HUES6 (cell line): ENCODE results near the gene TOR4A.

ENCODE experiments used
- H3K27ac ChIP-seq: 2 replicates; pipeline ENCODE4 v1.7.0; 2013; ENCODE audit warnings: low read depth, mild to moderate bottlenecking, low read length, inconsistent platforms
- H3K27me3 ChIP-seq: 2 replicates; pipeline ENCODE4 v1.6.1; 2013; ENCODE audit warnings: low read length; ENCODE audit not compliant: control insufficient read depth, insufficient read depth
- H3K36me3 ChIP-seq: 2 replicates; pipeline ENCODE4 v1.6.1; 2013; ENCODE audit warnings: low read length; ENCODE audit not compliant: control insufficient read depth, insufficient read depth
- H3K4me1 ChIP-seq: 2 replicates; pipeline ENCODE4 v1.6.1; 2013; ENCODE audit warnings: low read length; ENCODE audit not compliant: control insufficient read depth, insufficient read depth
- H3K4me3 ChIP-seq: 2 replicates; pipeline ENCODE4 v1.5.1; 2013; ENCODE audit warnings: low read depth, low read length
- H3K9ac ChIP-seq: one replicate; pipeline ENCODE4 v1.6.1; 2013; ENCODE audit warnings: mild to moderate bottlenecking, low read length
- H3K9me3 ChIP-seq: 2 replicates; pipeline ENCODE4 v1.6.1; 2013; ENCODE audit warnings: low read depth, low read length; ENCODE audit not compliant: control insufficient read depth, insufficient read depth

Gene TOR4A

GRCh38 chr9:137247916-137248175, 29.7 kb upstream of the TOR4A start:
- H3K4me3 ChIP-seq, result no peak overlapping the region
- H3K4me1 ChIP-seq, result peaks cover 42% of the 10 kb centered on the region
- no peaks in the 10 kb centered on the region for H3K9me3 ChIP-seq

GRCh38 chr9:137250329-137251193, 27.0 kb upstream of the TOR4A start:
- no peaks in the 10 kb centered on the region for H3K36me3 ChIP-seq
- no peak overlapping the region for H3K9ac ChIP-seq
- no peaks in the 10 kb centered on the region for H3K27me3 ChIP-seq
- peaks cover 28% of the 10 kb centered on the region for H3K4me1 ChIP-seq
- no peak overlapping the region for H3K4me3 ChIP-seq
- H3K9me3 ChIP-seq, result no peaks in the 10 kb centered on the region
- H3K27ac ChIP-seq, result no peak overlapping the region

More at GRCh38 chr9:137247916-137248175, 29.7 kb upstream of the TOR4A start:
- H3K27ac ChIP-seq, result no peak overlapping the region
- H3K9ac ChIP-seq, result no peak overlapping the region
- no peaks in the 10 kb centered on the region for H3K27me3 ChIP-seq
- H3K36me3 ChIP-seq, result peaks cover 11% of the 10 kb centered on the region

GRCh38 chr9:137251194-137251461, 26.4 kb upstream of the TOR4A start, which contains the start of gene STPG3:
TSS of gene STPG3 (plus strand) at chr9:137251286. CDS start at chr9:137251287, 1 bp downstream.
- Histone ChIP-seq H3K27me3 (no peaks in the 10 kb centered on the region), H3K9ac (peak within 1 kb of the TSS; percentile 23), H3K4me1 (peaks cover 30% of the 10 kb centered on the region), H3K27ac (no peak within 1 kb of the TSS), H3K36me3 (no peaks in the 10 kb centered on the region; the same call in 1 of the 2 replicates), H3K4me3 (no peak within 1 kb of the TSS), H3K9me3 (no peaks in the 10 kb centered on the region)

- H3K27ac ChIP-seq, result no peak overlapping the region
- peaks cover 34% of the 10 kb centered on the region for H3K4me1 ChIP-seq
- peaks cover 5% of the 10 kb centered on the region for H3K36me3 ChIP-seq
- peak overlapping the region; percentile 23 for H3K9ac ChIP-seq
- H3K4me3 ChIP-seq, result no peak overlapping the region
- no peaks in the 10 kb centered on the region for H3K9me3 ChIP-seq
- H3K27me3 ChIP-seq, result no peaks in the 10 kb centered on the region
Observed at GRCh38 chr9:137251490-137252268, 25.8 kb upstream of the TOR4A start.

- Histone ChIP-seq H3K27me3 (no peaks in the 10 kb centered on the region), H3K9me3 (no peaks in the 10 kb centered on the region), H3K9ac (no peak overlapping the region), H3K36me3 (peaks cover 10% of the 10 kb centered on the region), H3K4me3 (no peak overlapping the region), H3K27ac (no peak overlapping the region), H3K4me1 (peaks cover 30% of the 10 kb centered on the region)
Observed at GRCh38 chr9:137252555-137253506, 24.7 kb upstream of the TOR4A start.

GRCh38 chr9:137253717-137254623, 23.6 kb upstream of the TOR4A start:
- H3K9ac ChIP-seq, result peak overlapping the region; percentile 66
- H3K27me3 ChIP-seq, result no peaks in the 10 kb centered on the region
- H3K4me1 ChIP-seq, result peaks cover 30% of the 10 kb centered on the region
- no peak overlapping the region for H3K27ac ChIP-seq
- peak overlapping the region; percentile 100 for H3K4me3 ChIP-seq
- H3K36me3 ChIP-seq, result peaks cover 19% of the 10 kb centered on the region
- H3K9me3 ChIP-seq, result no peaks in the 10 kb centered on the region

- Histone ChIP-seq H3K9me3 (no peaks in the 10 kb centered on the region), H3K9ac (peak within 1 kb of the TSS; percentile 82), H3K4me1 (peaks cover 30% of the 10 kb centered on the region), H3K36me3 (peaks cover 23% of the 10 kb centered on the region), H3K27ac (peak within 1 kb of the TSS; percentile 85; the same call in 1 of the 2 replicates), H3K4me3 (peak within 1 kb of the TSS; percentile 100), H3K27me3 (no peaks in the 10 kb centered on the region)
Observed at GRCh38 chr9:137254624-137255447, 22.7 kb upstream of the TOR4A start, which contains the start of gene NELFB. TSS of gene NELFB (plus strand) at chr9:137255327.

- peaks cover 23% of the 10 kb centered on the region for H3K36me3 ChIP-seq
- peaks cover 25% of the 10 kb centered on the region for H3K4me1 ChIP-seq
- H3K27ac ChIP-seq, result peak overlapping the region; percentile 85; the same call in 1 of the 2 replicates
- H3K9ac ChIP-seq, result peak overlapping the region; percentile 82
- peak overlapping the region; percentile 100 for H3K4me3 ChIP-seq
- no peaks in the 10 kb centered on the region for H3K9me3 ChIP-seq
- H3K27me3 ChIP-seq, result no peaks in the 10 kb centered on the region
Observed at GRCh38 chr9:137255448-137256114, 21.9 kb upstream of the TOR4A start.

GRCh38 chr9:137256362-137256761, 21.2 kb upstream of the TOR4A start:
- peaks cover 23% of the 10 kb centered on the region for H3K36me3 ChIP-seq

More at GRCh38 chr9:137256362-137256761, 21.2 kb upstream of the TOR4A start:
- peak overlapping the region; percentile 100 for H3K4me3 ChIP-seq
- peaks cover 19% of the 10 kb centered on the region for H3K4me1 ChIP-seq
- no peaks in the 10 kb centered on the region for H3K27me3 ChIP-seq
- no peaks in the 10 kb centered on the region for H3K9me3 ChIP-seq
- H3K9ac ChIP-seq, result peak overlapping the region; percentile 82
- H3K27ac ChIP-seq, result no peak overlapping the region
